ENCODE measurements around the gene GPC3.

DNA sequence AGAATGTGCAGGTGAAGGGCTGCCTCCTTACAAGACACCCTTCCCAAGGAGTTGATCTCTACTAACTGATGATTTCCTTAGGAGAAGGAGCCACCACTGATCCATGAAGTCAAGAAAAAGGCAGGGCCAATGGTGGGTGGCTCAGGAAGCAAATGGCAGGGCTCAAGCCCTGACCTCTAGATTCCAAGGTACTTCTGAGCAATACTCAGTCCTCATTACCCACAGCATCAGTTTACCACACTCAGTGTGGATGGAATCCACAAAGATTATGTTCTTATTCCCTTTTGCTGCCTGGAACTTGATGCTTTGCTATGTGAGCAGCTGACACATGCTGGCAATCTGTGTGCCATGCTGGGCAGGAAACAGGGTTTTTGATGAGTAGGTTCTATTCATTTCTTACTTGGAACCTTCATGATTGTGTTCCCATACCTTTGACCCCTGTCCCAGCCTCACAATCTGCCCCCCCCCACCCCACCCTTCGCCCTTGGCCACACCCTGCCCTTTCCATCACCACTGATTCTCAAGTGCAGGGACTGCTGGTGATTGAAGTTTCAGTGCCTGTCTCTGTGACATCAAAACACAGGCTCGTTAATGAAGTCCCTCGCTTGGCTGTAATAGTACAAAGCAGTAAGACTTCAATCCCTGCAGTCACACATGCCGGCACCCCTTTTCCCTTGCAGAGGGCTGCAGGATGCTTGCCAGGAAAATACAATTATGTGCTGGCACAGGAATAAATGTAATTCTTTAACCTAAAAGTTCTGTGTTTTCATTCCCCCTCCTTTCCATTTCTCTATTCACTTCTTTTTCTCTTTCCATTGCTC is 434.5 kb downstream of the GPC3 start:
- TF ChIP-seq, protein P1, sequence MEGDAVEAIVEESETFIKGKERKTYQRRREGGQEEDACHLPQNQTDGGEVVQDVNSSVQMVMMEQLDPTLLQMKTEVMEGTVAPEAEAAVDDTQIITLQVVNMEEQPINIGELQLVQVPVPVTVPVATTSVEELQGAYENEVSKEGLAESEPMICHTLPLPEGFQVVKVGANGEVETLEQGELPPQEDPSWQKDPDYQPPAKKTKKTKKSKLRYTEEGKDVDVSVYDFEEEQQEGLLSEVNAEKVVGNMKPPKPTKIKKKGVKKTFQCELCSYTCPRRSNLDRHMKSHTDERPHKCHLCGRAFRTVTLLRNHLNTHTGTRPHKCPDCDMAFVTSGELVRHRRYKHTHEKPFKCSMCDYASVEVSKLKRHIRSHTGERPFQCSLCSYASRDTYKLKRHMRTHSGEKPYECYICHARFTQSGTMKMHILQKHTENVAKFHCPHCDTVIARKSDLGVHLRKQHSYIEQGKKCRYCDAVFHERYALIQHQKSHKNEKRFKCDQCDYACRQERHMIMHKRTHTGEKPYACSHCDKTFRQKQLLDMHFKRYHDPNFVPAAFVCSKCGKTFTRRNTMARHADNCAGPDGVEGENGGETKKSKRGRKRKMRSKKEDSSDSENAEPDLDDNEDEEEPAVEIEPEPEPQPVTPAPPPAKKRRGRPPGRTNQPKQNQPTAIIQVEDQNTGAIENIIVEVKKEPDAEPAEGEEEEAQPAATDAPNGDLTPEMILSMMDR (IDR thresholded peaks at IDR 0.05) = no peak
- TF ChIP-seq POLR2A (IDR thresholded peaks at IDR 0.05) = no peak
